GM12873 (cell line): ENCODE data around the gene MAU2.

Experiments
- TF ChIP-seq, protein P1 (sequence below): IDR thresholded peaks from 2 replicates; pipeline ENCODE4 v1.5.1; 2012; ENCODE audit warnings: low read depth, mild to moderate bottlenecking, moderate library complexity, low read length, control low read depth; ENCODE audit not compliant: insufficient read depth; ENCODE audit errors: missing control alignments

The MAU2 gene

DNA sequence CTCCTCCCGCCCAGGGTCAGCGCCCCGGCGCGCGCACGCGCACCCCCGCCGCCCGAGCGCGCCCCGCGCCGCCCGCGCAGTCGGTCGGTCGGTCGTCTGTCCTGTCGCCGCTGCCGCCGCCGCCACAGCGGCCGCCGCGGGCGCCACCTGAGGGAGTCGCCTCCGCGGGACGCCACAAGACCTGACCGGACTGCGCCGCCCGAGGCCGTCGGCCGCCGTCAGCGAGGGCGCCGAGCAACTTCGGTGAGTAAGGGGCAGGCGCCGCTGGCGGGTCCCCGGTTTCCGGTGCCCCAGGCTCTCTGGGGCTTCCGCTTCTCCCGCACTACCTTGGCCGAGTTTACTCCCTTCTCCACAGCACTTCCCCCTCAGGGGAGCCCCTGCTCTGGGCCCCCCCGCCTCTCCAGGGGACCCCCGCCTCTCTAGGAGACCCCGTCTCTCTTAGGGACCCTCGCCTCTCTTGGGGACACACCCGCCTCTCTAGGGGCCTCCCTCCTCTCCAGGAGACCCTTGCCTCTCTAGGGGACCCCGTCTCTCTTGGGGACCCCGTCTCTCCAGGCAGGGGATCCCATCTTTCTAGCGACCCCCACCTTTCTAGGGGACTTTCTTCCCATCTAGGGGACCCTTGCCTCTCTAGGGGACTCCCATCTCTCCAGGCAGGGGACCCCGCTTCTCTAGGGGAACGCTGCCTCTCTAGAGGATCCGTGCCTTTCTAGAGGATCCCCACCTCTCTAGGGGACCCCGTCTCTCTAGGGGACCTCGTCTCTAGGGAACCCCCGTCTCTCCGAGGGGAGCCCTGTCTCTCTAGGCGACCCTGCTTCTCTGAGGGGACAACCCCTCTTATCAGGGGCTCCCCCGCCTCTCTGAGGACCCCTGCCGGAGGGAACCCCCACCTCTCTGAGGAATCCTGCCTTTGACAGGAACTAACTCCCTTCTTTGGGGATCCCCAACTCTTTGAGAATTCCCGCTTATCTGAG, 65.6 kb downstream of the MAU2 start:
- TF ChIP-seq, protein P1, sequence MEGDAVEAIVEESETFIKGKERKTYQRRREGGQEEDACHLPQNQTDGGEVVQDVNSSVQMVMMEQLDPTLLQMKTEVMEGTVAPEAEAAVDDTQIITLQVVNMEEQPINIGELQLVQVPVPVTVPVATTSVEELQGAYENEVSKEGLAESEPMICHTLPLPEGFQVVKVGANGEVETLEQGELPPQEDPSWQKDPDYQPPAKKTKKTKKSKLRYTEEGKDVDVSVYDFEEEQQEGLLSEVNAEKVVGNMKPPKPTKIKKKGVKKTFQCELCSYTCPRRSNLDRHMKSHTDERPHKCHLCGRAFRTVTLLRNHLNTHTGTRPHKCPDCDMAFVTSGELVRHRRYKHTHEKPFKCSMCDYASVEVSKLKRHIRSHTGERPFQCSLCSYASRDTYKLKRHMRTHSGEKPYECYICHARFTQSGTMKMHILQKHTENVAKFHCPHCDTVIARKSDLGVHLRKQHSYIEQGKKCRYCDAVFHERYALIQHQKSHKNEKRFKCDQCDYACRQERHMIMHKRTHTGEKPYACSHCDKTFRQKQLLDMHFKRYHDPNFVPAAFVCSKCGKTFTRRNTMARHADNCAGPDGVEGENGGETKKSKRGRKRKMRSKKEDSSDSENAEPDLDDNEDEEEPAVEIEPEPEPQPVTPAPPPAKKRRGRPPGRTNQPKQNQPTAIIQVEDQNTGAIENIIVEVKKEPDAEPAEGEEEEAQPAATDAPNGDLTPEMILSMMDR: peak; percentile 44

DNA sequence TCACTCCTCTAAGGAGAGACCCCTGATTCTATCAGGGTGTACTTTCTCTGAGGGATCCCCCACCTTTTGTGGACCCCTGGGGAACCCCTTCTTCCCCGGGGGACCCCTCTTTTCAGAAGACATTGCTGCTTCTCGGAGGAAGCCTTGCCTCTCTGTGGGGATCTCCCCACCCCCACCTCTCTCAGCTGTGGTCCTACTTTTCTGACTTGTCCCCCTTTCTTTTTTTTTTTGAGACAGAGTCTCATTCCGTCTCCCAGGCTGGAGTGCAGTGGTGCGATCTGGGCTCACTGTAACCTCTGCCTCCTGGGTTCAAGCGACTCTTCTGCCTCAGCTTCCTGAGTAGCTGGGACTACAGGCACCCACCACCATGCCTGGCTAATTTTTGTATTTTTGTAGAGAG, 66.5 kb downstream of the MAU2 start:
- TF ChIP-seq, protein P1: no peak

DNA sequence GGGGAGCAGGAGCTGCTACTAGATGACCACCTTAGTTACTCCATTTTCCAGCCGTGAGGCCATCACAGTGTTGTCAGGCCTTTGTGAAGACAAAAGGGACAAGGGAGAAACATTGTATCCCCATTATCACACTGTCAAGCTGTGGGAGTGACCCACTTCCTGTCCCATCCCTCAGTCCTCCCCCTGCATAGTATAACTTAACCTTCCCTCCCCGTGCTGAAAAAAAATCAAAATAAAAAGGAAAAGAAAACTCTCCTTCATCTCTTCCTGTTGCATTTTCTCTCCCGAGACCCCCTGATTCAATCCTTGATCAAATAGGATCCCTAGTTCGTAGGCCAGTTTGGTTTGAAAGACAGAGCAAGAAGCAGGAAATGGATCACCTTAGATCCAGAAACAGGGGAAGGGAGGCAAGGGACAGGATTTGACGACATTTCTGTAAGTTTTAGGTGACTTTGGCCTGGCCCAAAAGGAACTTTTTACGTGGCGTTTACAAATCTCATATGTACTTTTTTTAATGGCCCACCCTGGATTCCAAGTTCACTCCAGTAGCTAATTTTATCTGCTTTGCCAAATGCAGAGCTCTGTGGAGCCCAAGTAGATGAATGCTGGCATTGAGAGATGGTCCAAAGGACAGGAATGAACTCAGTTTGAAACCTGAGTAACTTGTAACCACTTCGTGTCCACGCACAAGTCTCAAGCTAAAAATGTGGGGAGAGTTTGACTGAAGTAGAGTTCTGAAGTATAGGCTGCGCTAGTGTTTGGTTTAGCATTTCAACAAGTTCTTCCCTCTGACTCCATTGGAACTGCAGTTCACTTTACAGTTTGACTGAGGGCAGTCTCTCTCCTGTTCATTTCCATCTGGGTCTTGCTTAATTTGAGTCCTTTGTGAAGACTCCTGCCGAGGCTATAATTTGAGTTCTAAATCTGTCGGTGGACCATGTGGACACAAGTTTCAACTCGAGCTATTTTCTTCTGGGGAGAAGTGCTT, 68.2 kb downstream of the MAU2 start:
- TF ChIP-seq, protein P1: no peak

DNA sequence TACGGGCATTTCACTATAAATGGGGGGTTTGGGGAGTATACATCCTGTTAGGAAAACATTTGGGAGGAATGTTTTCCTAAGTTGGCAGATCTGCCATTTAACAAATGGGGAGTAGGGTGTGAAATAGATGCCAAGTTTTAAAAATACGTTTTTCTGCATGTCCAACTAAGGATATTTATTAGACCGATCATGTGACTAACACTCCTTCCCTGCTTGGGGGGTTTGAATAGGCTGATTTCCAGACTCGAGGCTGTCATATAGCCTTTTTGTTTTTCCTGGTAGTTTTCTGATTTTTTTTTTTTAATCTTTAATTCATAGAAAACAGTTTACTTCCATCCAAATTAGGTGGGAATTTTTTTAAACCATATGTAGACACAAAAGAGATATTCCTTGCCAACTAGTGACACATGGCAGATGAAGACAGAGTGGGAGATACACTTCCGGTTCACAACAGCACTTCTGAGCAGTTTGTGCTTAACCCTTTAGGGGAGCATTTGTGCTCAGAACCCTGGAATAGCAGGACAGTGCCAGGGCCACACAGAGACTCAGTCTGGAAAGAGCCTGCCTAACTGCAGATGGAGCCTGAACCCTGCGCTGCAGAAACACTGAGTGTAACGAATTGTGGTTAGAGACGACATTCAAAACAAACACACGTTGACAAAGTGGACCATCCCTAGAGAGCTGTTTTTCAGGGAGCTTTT, 79.3 kb downstream of the MAU2 start:
- TF ChIP-seq, protein P1: no peak

DNA sequence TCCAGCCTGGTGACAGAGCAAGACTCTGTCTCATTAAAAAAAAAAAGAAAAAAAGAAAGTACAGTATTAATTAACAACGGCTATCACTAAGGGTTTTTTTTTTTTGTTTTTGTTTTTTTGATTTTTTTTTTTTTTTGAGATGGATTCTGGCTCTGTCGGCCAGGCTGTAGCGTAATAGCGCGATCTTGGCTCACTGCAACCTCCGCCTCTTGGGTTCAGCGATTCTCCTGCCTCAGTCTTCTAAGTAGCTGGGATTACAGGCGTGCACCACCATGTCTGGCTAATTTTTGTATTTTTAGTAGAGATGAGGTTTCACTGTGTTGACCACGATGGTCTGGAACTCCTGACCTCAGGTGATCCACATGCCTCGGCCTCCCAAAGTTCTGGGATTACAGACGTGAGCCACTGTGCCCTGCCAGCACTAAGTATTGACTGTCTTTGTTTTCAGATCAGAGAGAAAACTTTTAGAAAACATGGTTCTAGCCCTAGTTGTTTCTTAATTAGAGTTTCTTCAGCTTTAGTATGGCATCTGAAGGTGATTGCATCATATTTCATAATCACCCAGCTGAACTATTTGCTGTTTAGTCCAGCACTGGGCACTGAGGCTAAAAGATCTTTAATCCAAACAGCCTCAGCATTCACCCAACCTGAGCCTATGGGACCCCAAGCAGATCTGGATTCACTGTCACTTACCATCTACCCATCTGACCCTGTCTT, 82.2 kb downstream of the MAU2 start:
- TF ChIP-seq, protein P1: no peak

DNA sequence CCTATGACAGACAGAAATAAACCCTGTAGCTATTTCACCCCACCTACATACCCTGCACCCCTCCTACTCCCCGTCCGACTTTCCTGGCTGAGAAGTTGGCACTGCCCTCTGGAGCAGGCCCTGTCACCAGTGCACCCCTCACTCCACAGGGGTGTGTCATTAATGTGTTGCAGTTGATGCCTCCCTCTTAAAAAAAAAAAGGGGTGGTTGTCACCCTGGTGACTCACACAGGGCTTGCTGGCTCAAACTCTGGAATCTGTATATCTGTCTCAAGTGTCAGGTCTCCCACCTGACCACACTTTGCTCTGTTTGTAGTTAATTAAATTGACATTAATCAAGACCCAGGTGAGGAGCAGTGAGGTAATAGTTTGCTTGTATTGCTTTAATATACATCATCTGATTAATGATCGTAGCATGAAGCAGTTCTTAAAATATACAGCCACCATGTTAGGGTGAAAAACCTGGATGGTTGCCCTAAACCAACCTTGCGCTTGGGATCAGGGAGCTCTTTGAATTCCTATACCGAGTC, 82.8 kb downstream of the MAU2 start:
- TF ChIP-seq, protein P1: no peak
